Erythroblast (primary cell): Measurements from ENCODE around the gene C12orf56.

Experiments
- GATA1 ChIP-seq: IDR thresholded peaks from 2 replicates; pipeline ENCODE4 v1.6.1; 2011; ENCODE audit warnings: low read depth, mild to moderate bottlenecking, control low read depth, low read length, moderate library complexity
- POLR2A ChIP-seq: IDR thresholded peaks from 2 replicates; pipeline ENCODE4 v1.6.1; 2011; ENCODE audit warnings: mild to moderate bottlenecking, low read length

DNA sequence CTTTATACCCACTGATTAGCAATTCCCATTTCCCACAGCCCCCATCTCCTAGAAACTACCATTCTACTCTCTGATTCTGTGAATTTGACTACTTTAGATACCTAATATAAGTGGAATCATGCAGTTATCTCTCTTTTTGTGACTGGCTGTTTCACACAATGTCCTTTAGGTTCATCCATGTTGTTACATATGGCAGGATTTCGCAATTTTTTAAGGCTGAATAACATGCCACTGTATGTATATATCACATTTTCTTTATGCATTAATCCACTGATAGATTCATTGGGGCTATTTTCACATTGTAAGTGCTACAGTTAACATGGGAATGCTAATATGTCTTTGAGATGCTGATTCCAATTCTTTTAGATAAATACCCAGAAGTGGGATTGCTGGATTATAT lies 49.5 kb upstream of the C12orf56 start:
- TF ChIP-seq POLR2A (no peak), GATA1 (no peak)
